NCI-H69 (cell line): ENCODE results near the gene TLK1.
"Not testable (repeated sequence)": the region's sequence is repeated elsewhere in the genome, so short reads cannot be mapped to it uniquely, and the experiment has no call there.

Experiments used
- DNase-seq: peaks from one replicate; lab custom pipeline; 2025; lab: John Stamatoyannopoulos, UW

TLK1 gene

GRCh38 chr2:171083451-171083850 lies 77.2 kb downstream of the TLK1 start:
- peak; percentile 55 for DNase-seq

GRCh38 chr2:171081649-171082111 lies 79.0 kb downstream of the TLK1 start:
- no peak for DNase-seq

DNA sequence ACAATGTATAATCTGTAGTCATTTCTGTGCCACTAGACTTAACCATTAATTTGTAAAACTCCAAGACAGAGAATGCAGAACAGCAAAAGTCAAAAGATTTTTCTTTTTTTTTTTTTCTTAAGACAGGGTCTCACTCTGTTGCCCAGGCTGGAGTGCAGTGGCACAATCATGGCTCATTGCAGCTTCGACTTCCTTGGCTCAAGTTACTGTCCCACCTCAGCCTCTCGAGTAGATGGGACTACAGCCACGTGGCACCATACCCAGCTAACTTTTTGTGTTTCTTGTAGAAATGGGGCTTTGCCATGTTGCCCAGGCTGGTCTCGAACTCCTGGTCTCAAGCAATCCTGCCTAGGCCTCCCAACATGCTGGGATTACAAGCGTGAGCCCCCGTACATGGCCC lies 80.1 kb downstream of the TLK1 start:
- DNase-seq: no peak

- not testable (repeated sequence) for DNase-seq
These were observed 84.3 kb downstream of the TLK1 start for GRCh38 chr2:171076422-171076821.

- DNase-seq: no peak
These were observed 88.5 kb downstream of the TLK1 start for GRCh38 chr2:171072164-171072563.

DNA sequence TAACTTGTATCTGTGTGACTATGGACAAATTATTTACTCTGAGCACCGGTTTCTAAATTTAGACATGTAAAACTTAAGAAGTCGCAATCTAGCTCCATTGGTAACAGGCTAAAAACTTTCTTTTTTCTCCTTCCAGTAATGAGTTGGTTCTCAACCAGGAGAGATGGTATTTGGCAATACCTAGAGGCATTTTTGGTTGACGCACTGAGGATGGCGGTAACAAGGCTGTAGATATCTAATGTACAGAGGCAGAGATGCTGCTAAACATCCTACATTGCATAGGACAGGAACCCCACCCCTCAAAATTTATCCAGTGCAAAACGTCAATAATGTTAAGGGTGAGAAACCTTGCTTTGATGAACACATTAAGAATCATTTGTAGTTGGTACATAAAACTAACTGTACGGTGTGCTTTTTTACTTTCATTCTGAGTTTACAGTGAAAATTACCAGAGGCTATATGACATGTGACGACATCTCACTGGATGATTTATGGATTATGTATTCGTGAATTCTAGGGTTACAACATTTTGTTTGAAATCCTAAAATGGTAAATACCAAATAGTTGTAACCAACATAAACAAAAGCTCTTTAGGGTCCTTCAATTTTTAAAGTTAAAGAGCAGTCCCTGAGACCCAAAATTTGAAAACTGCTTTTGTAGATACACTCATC lies 91.3 kb downstream of the TLK1 start:
- DNase-seq: no peak

DNA sequence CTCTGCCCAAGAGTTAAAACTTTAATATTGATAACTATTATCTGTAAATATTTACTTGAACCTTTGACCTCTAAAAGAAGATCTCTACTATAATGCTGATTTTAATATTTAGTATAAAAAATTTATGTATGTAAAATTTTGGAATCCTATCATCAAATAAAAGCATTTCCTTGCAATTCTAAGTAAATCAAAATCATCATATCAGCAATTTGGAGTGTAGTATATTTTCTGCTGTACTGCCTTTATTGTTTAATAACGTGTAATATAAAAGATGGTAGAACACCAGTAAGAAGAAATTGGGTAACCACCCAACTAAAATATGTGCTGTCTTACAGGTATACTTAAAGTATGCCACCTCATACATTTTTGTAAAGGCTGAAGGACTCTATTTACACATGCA lies 94.6 kb downstream of the TLK1 start:
- DNase-seq: no peak

DNA sequence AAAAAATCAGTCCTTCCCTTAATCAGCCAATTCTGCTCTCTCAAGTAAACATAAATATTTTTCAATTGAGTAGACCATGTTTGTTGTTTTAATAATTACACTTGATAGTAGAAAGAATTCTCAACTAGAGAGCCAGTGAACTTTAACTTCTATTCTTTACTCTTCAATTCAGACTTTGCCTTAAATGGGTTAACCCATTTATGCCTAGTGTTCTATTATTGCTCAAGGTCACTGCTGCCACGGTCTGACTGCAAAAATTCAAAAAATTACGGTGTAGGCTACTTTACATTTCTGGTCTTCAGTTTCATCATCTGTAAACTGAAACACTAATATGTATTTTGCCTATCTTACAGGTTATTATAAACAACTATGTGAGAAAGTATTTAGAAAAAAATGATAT lies 103.1 kb downstream of the TLK1 start:
- DNase-seq: no peak

- DNase-seq: no peak
These were observed 104.4 kb downstream of the TLK1 start for GRCh38 chr2:171056307-171056706.

- DNase-seq: no peak
These were observed 111.0 kb downstream of the TLK1 start for GRCh38 chr2:171049691-171050090.

DNA sequence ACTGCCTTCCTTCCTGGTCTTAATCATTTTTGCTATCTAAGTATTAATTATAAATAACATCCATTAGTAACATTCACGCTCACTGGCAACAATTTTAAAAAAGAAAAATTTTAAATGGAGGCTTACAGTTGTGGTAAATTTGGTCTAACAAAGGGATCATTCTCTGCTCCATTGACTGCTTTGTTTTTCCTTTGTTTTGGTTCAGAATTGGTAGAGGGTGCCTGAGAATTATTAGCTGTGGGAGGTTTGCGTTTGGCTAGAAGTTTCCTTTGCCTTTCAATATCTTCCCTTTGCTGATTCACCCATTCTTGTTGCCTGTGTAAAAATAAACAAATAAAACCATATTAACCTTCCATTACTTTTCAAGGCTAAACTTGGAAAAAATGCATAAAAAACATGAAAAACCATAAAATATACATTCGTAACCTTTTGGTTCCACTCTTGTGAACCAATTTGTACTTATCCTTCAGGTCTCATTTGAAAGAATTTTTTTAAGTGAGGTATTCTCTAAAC lies 114.6 kb downstream of the TLK1 start:
- DNase-seq: no peak

DNA sequence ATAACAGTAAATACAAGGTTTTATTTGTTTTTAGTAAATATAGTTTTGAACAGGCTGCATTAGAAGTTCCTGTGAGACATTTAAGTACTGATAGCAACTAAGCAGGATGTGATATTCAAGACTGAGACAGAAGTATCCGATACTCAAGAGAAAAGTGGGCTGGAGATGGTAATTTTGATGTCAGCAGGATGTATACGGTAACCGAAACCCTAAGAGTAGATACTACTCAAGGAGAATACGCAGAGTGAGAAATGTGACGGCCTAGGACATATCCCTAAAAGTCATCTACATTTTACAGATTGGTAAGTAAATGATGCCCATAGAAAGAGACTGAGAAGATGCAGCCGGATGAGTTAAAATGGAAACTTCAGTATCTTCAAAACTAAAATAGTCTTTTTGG lies 116.3 kb downstream of the TLK1 start:
- DNase-seq: no peak

- DNase-seq: no peak
These were observed 118.3 kb downstream of the TLK1 start for GRCh38 chr2:171042253-171042969.

DNA sequence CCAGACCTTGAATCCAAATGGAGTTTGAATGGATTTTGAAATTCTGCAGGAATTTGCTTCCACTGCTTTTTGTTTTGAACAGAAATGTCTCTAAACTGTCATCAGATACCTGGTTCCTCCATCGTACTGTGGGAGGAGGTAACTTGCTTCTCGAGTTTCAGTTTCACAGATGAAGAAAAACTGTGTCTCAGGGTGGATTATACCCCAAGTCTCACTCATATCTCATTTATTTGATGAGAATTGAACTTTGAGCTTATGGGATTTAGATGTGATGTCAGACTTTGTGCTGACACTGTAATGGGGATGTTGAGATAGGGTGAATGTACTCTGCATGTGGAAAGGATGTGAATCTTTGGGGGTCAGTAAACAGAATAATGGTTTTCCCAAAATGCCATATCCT lies 124.2 kb downstream of the TLK1 start:
- DNase-seq: no peak

GRCh38 chr2:171034315-171034714 lies 126.4 kb downstream of the TLK1 start:
- DNase-seq: peak; percentile 3

DNA sequence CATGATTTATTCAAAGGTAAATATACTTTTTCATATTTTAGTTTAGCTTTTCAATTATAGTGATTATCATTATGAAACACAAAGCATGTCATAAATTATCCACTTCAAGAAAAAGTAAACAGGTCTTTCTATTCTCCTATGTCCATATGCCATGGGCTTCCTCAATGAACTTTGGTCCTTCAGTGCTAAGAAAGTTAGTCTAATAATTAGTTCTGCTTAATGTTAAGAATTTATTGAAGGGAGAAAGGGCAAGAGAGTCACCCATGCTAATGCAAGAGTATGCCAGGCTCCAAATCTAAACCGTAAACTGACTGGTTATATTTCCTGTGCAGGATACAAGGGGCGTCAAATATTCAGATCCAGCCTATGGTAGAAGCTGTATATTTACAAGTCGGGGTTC lies 135.5 kb downstream of the TLK1 start:
- DNase-seq: peak; percentile 71

- DNase-seq: no peak
These were observed 142.2 kb downstream of the TLK1 start for GRCh38 chr2:171018522-171018921.

- no peak for DNase-seq
These were observed 144.6 kb downstream of the TLK1 start for GRCh38 chr2:171016125-171016524.

DNA sequence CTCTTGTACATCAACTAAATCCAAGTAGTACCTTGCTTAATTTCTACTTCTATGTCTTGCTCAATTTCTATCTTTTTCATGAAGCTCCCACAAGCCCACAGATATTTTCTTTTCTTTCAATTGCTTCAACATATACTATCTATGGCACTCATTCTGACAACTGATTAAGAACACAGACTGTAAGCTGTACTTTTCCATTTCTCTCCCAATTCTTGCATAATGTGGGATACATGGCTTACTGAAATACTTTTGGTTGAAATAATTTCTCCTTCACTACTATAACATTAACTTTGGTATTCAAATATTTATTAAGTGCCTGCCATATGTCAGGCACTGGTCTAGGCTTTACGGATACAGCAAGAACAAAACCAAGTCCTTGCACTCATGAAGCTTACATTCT lies 146.8 kb downstream of the TLK1 start:
- DNase-seq: no peak

DNA sequence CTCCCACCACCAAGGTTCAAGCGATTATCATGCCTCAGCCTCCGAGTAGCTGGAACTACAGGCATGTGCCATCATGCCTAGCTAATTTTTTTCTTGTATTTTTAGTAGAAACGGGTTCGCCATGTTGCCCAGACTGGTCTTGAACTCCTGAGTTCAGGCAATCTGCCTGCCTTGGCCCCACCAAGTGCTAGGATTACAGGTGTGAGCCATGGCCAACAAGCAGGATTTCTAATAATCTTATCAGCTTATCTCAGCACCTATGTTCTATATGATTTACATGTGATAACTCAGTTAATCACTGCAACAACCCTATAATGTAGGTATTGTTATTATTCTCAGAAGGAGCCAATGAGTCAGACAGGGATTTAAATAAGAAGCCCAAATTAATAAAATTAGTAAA lies 151.3 kb downstream of the TLK1 start:
- no peak for DNase-seq

- DNase-seq: no peak
These were observed 152.0 kb downstream of the TLK1 start for GRCh38 chr2:171008550-171009205.

DNA sequence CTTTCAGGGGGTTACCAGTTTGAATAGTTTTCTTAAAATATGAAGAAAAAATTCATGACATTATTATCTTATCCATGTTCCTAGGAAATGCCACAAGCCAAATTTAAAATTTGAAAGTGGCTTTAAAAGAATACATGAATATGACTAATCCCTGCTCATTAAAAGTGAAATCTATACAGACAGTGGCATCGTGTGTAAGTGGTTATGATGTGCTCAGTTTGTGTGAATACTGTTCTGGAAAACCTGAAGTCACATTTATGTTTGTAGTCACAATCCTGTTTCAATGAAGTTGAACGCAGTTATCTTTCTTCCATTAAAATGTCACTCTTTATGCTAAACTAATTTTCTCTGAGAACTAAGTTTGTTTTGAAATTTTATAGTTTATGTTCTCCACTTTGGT lies 155.9 kb downstream of the TLK1 start:
- no peak for DNase-seq

GRCh38 chr2:171004363-171004762 lies 156.3 kb downstream of the TLK1 start:
- no peak for DNase-seq
